Testis (tissue), 3 donors: ENCODE measurements around the gene TLN1. TPM values are rescaled to one million over a fixed set of nuclear protein-coding genes. Genes with fewer than 3 reads are reported as not detected.

Experiments used
- DNase-seq: peaks from one replicate; pipeline ENCODE4 v3.0.0-alpha.2; 2019
- H3K27ac ChIP-seq, 2 donors: fragments of 200-600 bp; sonication (generic); one replicate each; pipeline ENCODE4 v1.5.1; 2019
- H3K27me3 ChIP-seq: fragments of 200-600 bp; sonication (generic); one replicate; pipeline ENCODE4 v1.5.1; 2019
- H3K36me3 ChIP-seq: fragments of 200-600 bp; sonication (generic); one replicate; pipeline ENCODE4 v1.5.1; 2017; ENCODE audit warnings: low read depth; ENCODE audit errors: missing control alignments
- H3K4me1 ChIP-seq: fragments of 200-600 bp; sonication (generic); one replicate; pipeline ENCODE4 v1.5.1; 2019
- H3K4me3 ChIP-seq, 2 donors: fragments of 200-600 bp; sonication (generic); one replicate each; pipeline ENCODE4 v1.5.1; 2017 to 2019
- H3K9me3 ChIP-seq: fragments of 200-600 bp; sonication (generic); one replicate; pipeline ENCODE4 v1.5.1; 2017
- CTCF ChIP-seq, 3 experiments: fragments of 450-650 bp in 2 of 3; fragments of 200-600 bp in 1 of 3; sonication (generic) in 1 of 3; IDR thresholded peaks; one replicate each; pipeline ENCODE4 v1.5.1; 2016 to 2019; ENCODE audit warnings: antibody characterized with exemption in 3 of 3, mild to moderate bottlenecking in 2 of 3, moderate library complexity in 1 of 3
- POLR2A ChIP-seq: fragments of 450-650 bp; IDR thresholded peaks from one replicate; pipeline ENCODE4 v1.6.1; 2017; ENCODE audit warnings: antibody characterized with exemption, mild to moderate bottlenecking, moderate library complexity
- WGBS, 2 donors: methylation state at CpG; one replicate each; pipeline ENCODE4 v1.1.5; 2018; 5-methylcytosine and 5-hydroxymethylcytosine counted together
- intact Hi-C: fragments of 100-400 bp; cut with DNase I; formaldehyde crosslinking; loops from one replicate; pipeline ENCODE4 v1.15.1; 2023; ENCODE audit warnings: low total_unique reads
- polyA plus RNA-seq: library from polyadenylated mRNA; stranded (reverse); fragments of 350-450 nt; fragmentation: Illumina TruSeq; extraction: RNeasy Lipid Tissue Mini Kit (QIAGEN cat#74804); gene quantifications from one replicate; pipeline ENCODE4 v1.2.3, GENCODE V29; 2014; ENCODE audit warnings: low read depth, low replicate concordance; ENCODE audit not compliant: insufficient read depth
- total RNA-seq, 2 donors: library from RNA; depleted of rRNA; stranded (reverse); fragments of >200 nt; gene quantifications; one replicate each; pipeline ENCODE4 v1.2.3, GENCODE V29; 2016

TLN1 gene
- total and polyA plus RNA-seq, 3 donors from 2014 or later: 134 to 201 (median 171) TPM

- WGBS, 2 donors: 55 to 62% methylated on average over 3 of the region's 3 CpGs
- TF ChIP-seq POLR2A: no peak
- TF ChIP-seq CTCF (IDR thresholded peaks at IDR 0.05): no peak
- no peak for DNase-seq
- no peaks in the 10 kb centered on the region for H3K27me3 ChIP-seq
- intact Hi-C loops: loop anchor here (10.0 kb wide), 1 partner anchor 64 kb away; the partner anchor contains the start of gene ARHGEF39
- H3K36me3 ChIP-seq: no peaks in the 10 kb centered on the region
- no peak overlapping the region for H3K4me3 ChIP-seq
- no peaks in the 10 kb centered on the region for H3K9me3 ChIP-seq
- peak overlapping the region in 1 of 2 donors; percentile 22 for H3K27ac ChIP-seq
- H3K4me1 ChIP-seq: peaks cover 64% of the 10 kb centered on the region
Observed at GRCh38 chr9:35729101-35729500, 2.9 kb downstream of the TLN1 start.

- H3K36me3 ChIP-seq: no peaks in the 10 kb centered on the region
- peak overlapping the region; percentile 22 to 69 for H3K27ac ChIP-seq
- H3K4me1 ChIP-seq: peaks cover 56% of the 10 kb centered on the region
- WGBS, 2 donors: 22 to 26% methylated on average over 10 of the region's 10 CpGs
- no peak overlapping the region for H3K4me3 ChIP-seq
- TF ChIP-seq POLR2A (no peak), CTCF (IDR thresholded peaks at IDR 0.05) (no peak)
- H3K9me3 ChIP-seq: no peaks in the 10 kb centered on the region
- intact Hi-C loops: loop anchor here (10.0 kb wide), 1 partner anchor 64 kb away; the partner anchor contains the start of gene ARHGEF39
- no peaks in the 10 kb centered on the region for H3K27me3 ChIP-seq
- DNase-seq: peak; percentile 82
Observed at GRCh38 chr9:35728041-35728971, 3.7 kb downstream of the TLN1 start.

GRCh38 chr9:35727676-35728040 lies 4.3 kb downstream of the TLN1 start:
- Histone ChIP-seq H3K9me3 (no peaks in the 10 kb centered on the region), H3K27me3 (no peaks in the 10 kb centered on the region), H3K36me3 (no peaks in the 10 kb centered on the region), H3K4me3 (no peak overlapping the region), H3K4me1 (peaks cover 52% of the 10 kb centered on the region), H3K27ac (peak overlapping the region; percentile 22 to 69)
- DNase-seq: no peak
- 22 to 28% methylated on average over 4 to 5 of the region's 5 CpGs for WGBS, 2 donors
- no peak for TF ChIP-seq POLR2A
- no peak for TF ChIP-seq CTCF (IDR thresholded peaks at IDR 0.05)
- intact Hi-C loops: loop anchor here (10.0 kb wide), 1 partner anchor 63 kb away; the partner anchor contains the start of gene ARHGEF39

GRCh38 chr9:35726931-35727330 lies 5.1 kb downstream of the TLN1 start:
- Histone ChIP-seq H3K36me3 (no peaks in the 10 kb centered on the region), H3K27ac (peak overlapping the region in 1 of 2 donors; percentile 22), H3K4me1 (peaks cover 52% of the 10 kb centered on the region), H3K4me3 (no peak overlapping the region), H3K9me3 (no peaks in the 10 kb centered on the region), H3K27me3 (no peaks in the 10 kb centered on the region)
- no peak for DNase-seq
- TF ChIP-seq CTCF (IDR thresholded peaks at IDR 0.05) (no peak), POLR2A (no peak)
- intact Hi-C loops: loop anchor here (10.0 kb wide), 1 partner anchor 62 kb away; the partner anchor contains the start of gene ARHGEF39
- WGBS, 2 donors: 48 to 57% methylated on average over 3 of the region's 3 CpGs
